ENCODE measurements around the gene NINJ1. TPM values are rescaled to one million over a fixed set of nuclear protein-coding genes. Genes with fewer than 3 reads are reported as not detected.
A peak's percentile ranks its signal among the peaks of the same experiment; 100 is the strongest.
"Not testable (repeated sequence)": the region's sequence is repeated elsewhere in the genome, so short reads cannot be mapped to it uniquely, and the experiment has no call there.

The NINJ1 gene
- total RNA-seq, 1 experiment from 2014 or later, result 34.8 TPM

DNA sequence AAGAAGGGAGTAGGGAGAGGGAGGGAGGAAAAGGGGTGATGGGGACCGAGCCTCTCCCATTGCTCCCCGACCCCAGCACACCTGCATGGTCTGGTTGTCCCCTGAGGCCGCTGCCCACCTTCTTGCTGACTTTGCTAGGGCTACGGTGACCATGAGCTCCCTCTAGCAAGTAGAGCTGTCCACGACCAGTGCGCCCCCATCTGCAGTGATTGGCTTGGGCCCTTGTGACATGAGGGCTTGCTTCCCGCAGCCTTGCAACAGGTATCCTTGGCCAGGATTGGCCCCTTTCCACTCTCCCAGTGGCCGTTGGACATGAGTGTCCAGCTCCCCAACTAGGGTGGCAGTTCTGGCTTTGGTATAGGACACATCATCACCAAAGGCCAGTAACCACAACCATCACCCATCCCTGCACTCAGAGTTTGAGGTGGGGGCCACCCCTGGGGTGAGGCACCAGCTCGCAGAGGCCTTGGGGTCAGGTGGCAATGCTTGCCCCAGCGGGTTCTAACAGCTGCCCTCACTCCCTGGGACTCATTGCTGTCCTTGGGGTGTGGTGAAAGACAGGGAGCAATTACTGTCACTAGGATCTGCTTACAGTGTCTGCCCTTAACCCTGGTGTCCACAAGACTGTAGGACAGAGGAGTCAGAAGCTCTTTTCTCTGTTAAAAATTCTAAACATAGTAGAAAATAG, 17.2 kb upstream of the NINJ1 start:
- H3K4me3 ChIP-seq, result no peak overlapping the region
- no peaks in the 10 kb centered on the region for H3K4me1 ChIP-seq (replicated peaks)
- H3K9me3 ChIP-seq (replicated peaks), result no peaks in the 10 kb centered on the region
- no peak for DNase-seq (ENCODE audit: low read depth in 1 of 2, low spot score in 2 of 2)
- no peaks in the 10 kb centered on the region for H3K27me3 ChIP-seq (replicated peaks)
- H3K36me3 ChIP-seq, result no peaks in the 10 kb centered on the region
- no peak overlapping the region for H3K27ac ChIP-seq

DNA sequence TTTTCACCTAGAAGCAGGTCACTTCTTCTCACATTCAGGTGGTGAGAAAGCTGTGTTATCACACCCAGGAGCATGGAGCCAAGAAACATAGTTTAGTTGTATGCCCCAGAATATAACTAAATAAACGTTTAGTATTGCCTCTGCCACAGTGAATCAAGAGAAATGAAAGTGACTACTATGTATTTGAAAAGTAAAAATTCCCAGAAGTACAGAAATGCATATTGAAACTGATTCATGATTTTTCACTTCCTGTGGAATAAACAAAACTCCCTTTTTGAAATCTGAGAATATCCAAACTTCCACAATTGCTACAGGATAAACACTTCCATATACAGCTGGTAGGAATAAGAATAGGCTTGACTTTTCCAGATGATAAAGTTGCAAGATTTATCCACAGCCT, 15.3 kb upstream of the NINJ1 start:
- DNase-seq (ENCODE audit: low read depth in 1 of 2, low spot score in 2 of 2), result no peak
- H3K27me3 ChIP-seq (replicated peaks), result no peaks in the 10 kb centered on the region
- no peaks in the 10 kb centered on the region for H3K4me1 ChIP-seq (replicated peaks)
- no peaks in the 10 kb centered on the region for H3K36me3 ChIP-seq
- no peak overlapping the region for H3K27ac ChIP-seq
- H3K9me3 ChIP-seq (replicated peaks), result no peaks in the 10 kb centered on the region
- H3K4me3 ChIP-seq, result no peak overlapping the region

DNA sequence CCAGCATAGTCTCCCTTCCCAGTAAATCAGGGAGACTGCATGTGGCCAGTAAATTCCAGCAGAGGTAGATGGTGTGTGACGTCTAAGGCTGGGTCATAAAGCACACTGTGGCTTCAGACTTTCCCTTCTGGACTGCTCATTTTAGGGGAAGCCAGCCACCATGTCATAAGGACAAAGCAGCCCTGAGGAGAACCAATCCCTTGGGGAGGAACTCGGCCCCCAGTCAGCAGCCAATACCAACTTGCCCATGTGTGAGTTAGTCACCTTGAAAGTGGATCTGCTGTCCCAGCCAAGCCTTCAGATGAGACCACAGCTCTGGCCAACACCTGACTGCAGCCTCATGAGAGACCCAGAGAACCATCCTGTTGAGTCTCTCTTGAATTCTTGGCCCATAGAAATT, 14.7 kb upstream of the NINJ1 start:
- H3K27ac ChIP-seq, result no peak overlapping the region
- no peak overlapping the region for H3K4me3 ChIP-seq
- H3K4me1 ChIP-seq (replicated peaks), result no peaks in the 10 kb centered on the region
- DNase-seq (ENCODE audit: low read depth in 1 of 2, low spot score in 2 of 2), result no peak
- no peaks in the 10 kb centered on the region for H3K27me3 ChIP-seq (replicated peaks)
- H3K9me3 ChIP-seq (replicated peaks), result no peaks in the 10 kb centered on the region
- no peaks in the 10 kb centered on the region for H3K36me3 ChIP-seq

DNA sequence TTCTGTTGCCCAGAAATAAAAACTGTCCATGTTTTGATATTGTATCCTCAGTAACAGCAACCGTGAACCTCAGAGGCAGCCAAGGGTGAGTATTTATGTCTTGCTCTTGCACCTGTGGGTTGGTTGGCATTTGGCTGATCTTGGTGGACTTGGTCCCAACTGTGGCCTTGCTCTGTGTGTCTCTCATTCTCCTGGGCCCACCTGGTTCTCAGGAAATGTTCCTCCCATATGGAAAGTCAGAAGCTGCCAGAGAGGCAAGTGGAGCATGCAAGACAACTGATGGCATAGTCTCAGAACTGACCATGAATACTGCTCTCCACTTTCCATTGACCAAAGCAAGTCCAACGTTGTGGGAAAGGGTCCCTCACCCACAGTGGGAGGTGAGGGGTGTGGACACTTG, 13.6 kb upstream of the NINJ1 start:
- Histone ChIP-seq H3K4me3 (no peak overlapping the region), H3K36me3 (no peaks in the 10 kb centered on the region)

DNA sequence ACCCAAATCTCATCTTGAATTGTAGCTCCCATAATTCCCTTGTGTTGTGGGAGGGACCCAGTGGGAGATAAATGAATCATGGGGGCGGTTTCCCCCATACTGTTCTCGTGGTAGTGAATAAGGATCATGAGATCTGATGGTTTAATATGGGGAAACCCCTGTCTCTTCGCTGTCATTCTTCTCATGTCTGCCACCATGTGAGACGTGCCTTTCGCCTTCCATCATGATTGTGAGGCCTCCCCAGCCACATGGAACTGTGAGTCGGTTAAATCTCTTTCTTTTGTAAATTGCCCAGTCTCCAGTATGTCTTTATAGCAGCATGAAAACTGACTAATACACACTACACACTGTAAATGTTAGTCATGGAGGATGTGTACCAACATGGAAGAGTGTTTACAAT, 12.6 kb upstream of the NINJ1 start:
- not testable (repeated sequence) for H3K27ac ChIP-seq; H3K9me3 ChIP-seq (replicated peaks); H3K36me3 ChIP-seq; H3K27me3 ChIP-seq (replicated peaks); H3K4me3 ChIP-seq; DNase-seq (ENCODE audit: low read depth in 1 of 2, low spot score in 2 of 2)
- peaks cover 10% of the 10 kb centered on the region for H3K4me1 ChIP-seq (replicated peaks)

More for the DNA sequence above, 13.6 kb upstream of the NINJ1 start:
- DNase-seq (ENCODE audit: low read depth in 1 of 2, low spot score in 2 of 2), result no peak
- no peak overlapping the region for H3K27ac ChIP-seq
- no peaks in the 10 kb centered on the region for H3K9me3 ChIP-seq (replicated peaks)
- no peaks in the 10 kb centered on the region for H3K27me3 ChIP-seq (replicated peaks)
- peaks cover 1% of the 10 kb centered on the region; the same call in 1 of the 2 replicates for H3K4me1 ChIP-seq (replicated peaks)

DNA sequence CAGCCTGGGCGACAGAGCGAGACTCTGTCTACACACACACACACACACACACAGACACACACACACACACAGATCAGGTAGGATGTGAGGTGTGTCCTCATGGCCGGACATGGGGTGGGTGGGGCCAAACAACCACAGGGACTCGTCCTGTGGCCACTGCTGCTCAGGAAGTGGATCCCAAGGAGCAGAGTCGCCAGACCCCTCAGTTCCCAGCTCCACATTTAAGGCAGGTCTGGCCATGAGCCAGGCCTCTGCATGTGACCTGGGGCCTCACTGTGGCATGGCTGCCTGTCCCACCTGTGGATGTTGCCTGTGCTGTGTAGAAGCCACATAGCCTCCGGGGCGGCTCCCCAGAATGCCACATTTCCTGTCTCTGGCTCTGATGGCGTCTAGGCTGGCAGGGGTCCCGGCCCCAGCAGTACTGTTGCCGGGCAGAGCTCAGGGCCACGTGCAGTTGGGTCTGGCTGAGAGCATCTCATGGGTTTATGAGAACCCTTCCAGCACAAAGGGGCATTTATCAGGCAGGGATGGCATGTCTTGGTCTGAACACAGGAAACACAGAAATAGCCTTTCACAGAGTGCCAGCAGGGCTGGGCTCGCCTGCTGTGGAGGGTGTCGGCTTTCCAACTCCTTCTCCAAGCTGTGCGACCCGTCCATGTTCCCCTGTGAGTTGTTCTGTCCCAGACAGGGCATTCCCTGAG, 9.9 kb upstream of the NINJ1 start:
- Histone ChIP-seq H3K36me3 (no peaks in the 10 kb centered on the region), H3K4me3 (no peak overlapping the region), H3K9me3 (replicated peaks) (no peaks in the 10 kb centered on the region), H3K27ac (no peak overlapping the region), H3K4me1 (replicated peaks) (peaks cover 28% of the 10 kb centered on the region), H3K27me3 (replicated peaks) (no peaks in the 10 kb centered on the region)
- no peak for DNase-seq (ENCODE audit: low read depth in 1 of 2, low spot score in 2 of 2)

DNA sequence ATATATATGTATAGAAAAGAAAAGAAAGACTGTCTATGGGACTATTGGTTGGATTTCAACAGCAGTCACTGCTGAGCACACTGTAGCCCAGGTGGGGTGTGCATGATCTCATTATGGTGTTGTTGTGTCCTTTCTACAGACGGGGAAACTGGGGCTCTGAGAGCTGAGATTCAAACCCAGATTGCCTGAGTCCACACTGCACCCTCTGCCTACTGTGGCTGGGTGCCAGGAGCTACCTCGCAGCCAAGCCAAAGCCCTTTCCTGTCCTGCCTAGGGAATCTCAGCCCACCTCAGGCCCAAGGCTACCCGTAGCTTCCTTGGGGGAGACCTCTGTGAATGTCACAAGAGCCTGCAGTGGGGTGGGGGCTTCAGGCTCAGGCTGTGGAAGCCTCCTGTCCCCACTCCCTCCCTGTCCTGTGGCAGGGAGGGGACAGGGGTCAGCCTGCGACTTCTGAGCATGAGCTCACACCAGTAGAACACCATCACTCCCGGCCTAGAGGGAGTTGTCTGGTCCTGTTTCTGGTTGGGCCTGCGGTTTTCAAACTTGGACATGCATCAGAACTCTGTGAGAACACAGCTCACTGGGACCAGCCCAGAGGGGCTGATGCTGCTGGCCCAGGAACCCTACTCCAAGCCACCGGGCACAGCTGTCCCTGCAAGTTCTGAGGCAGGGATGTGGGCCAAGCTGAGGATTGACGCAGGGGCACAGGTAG, 7.9 kb upstream of the NINJ1 start:
- no peaks in the 10 kb centered on the region for H3K9me3 ChIP-seq (replicated peaks)
- H3K27me3 ChIP-seq (replicated peaks), result no peaks in the 10 kb centered on the region
- no peak for DNase-seq (ENCODE audit: low read depth in 1 of 2, low spot score in 2 of 2)
- H3K36me3 ChIP-seq, result no peaks in the 10 kb centered on the region
- H3K4me3 ChIP-seq, result no peak overlapping the region
- H3K4me1 ChIP-seq (replicated peaks), result peaks cover 31% of the 10 kb centered on the region
- no peak overlapping the region for H3K27ac ChIP-seq

DNA sequence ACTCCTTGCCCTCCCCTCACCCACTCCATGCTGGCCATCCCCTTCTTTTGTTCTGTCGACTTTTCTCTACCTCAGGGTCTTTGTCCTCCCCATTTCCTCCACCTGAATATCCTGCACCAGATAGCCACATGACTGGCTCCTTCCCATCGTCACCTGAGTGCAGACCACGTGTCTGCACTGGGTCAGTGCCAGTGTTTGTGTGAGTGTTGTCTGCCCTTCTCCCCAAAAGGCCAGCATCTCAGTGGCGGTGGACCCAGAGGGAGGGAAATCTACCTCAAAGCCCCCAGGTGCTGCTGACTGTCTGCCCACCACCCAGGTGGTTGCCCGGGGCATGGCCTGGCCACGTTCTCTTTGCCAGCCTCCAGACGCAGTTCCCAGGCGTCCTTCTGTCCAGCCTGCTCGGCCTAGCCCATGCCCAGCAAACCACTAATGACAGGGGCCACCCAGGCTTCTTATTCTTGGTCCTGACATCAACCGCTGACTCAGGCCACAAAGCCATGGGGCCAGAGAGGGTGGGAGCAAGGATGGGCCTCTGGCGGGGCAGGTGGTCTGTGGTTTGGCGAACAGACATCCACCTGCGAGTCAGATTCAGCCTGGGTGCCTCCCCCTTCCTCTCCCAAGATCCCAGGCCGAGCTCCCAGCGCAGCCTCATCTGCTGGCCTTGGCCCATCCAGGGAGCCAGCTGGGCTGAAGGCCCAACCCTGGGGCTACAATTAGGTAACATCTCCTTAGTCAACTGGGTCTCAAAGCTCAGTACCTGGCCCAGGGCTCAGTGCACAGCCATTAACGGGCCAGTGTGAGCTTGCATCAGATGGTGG, 5.5 kb upstream of the NINJ1 start:
- no peak overlapping the region for H3K4me3 ChIP-seq
- no peaks in the 10 kb centered on the region for H3K9me3 ChIP-seq (replicated peaks)
- peaks cover 42% of the 10 kb centered on the region for H3K4me1 ChIP-seq (replicated peaks)
- H3K27ac ChIP-seq, result no peak overlapping the region
- peak; percentile 58 to 74 for DNase-seq (ENCODE audit: low read depth in 1 of 2, low spot score in 2 of 2)
- H3K36me3 ChIP-seq, result no peaks in the 10 kb centered on the region
- no peaks in the 10 kb centered on the region for H3K27me3 ChIP-seq (replicated peaks)

DNA sequence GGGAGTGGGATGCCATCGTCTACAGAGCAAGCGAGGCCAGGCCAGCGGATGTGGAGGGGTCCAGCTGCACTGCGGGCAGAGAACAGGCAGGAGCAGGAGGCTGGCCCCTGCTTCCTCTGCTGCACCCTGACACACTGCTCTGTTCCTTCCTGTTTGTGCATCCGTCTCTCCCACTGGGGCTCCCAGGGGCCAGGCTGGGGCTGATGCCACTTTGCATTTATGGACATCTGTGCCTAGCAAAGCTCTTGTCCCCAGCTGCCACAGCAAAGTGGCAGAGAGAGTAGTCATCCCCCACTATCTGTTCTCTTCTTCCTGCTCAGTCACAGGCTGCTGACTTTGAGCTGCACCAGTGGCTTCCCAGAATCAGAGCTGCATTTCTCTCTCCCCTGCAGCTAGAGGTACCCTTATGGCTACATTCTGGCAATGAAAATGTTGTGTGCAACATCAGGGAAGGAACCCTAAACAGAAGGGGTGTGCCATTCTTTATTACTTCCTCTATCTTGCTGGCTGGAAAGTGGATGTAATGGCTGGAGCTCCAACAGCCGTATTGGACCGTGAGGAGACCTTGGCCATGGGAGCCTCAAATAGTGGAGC, 4.2 kb upstream of the NINJ1 start:
- Histone ChIP-seq H3K4me3 (no peak overlapping the region), H3K9me3 (replicated peaks) (peaks cover 3% of the 10 kb centered on the region; the same call in 1 of the 2 replicates), H3K27me3 (replicated peaks) (no peaks in the 10 kb centered on the region), H3K27ac (no peak overlapping the region), H3K36me3 (0 out of 2 replicates have a peak, but pooled peaks cover 3% of the 10 kb centered on the region), H3K4me1 (replicated peaks) (peaks cover 53% of the 10 kb centered on the region)
- DNase-seq (ENCODE audit: low read depth in 1 of 2, low spot score in 2 of 2), result no peak

DNA sequence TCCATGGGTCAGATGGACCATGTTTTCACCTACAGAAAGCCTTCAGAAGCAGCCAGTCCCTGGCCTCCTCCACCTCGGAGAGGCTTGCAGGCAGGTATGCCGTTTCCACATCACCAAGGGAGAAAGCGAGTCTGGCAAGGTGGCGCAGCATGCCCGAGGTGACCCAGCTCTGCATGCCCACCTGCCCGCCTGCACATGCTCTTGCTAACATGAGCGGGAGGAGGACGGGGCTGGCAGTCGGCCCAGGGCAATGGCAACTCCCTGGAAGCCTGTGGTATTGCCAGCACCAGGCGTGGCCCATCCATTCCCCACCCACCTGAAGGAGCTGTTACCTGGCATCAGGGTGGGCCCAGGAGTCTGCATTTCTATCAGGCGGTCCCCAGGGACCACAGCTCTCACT, 3.3 kb upstream of the NINJ1 start:
- no peaks in the 10 kb centered on the region for H3K27me3 ChIP-seq (replicated peaks)
- H3K9me3 ChIP-seq (replicated peaks), result peaks cover 3% of the 10 kb centered on the region; the same call in 1 of the 2 replicates
- H3K4me1 ChIP-seq (replicated peaks), result peaks cover 58% of the 10 kb centered on the region
- no peak overlapping the region for H3K4me3 ChIP-seq
- H3K36me3 ChIP-seq, result 0 out of 2 replicates have a peak, but pooled peaks cover 3% of the 10 kb centered on the region
- no peak overlapping the region for H3K27ac ChIP-seq
- no peak for DNase-seq (ENCODE audit: low read depth in 1 of 2, low spot score in 2 of 2)

DNA sequence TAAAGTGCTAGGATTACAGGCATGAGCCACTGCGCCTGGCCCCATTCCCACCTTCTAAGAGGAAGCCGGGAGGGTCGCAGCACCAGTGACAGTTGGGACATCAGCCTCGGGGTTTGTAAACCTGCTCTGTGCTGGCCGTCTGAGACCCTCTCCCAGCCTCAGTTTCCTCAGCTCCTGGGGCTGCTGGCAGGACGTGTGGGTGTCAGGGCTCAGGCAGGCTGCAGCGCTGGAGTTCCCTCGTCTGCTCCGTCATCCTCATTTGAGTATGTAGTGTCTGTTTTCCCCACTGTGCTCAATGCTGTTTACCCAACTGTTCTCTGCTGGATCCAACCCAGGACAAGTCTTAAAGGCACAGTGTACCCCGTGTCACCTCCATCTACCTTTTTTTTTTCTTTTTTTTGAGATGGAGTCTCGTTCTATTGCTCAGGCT, 2.0 kb upstream of the NINJ1 start:
- H3K9me3 ChIP-seq (replicated peaks), result peaks cover 3% of the 10 kb centered on the region; the same call in 1 of the 2 replicates
- peaks cover 66% of the 10 kb centered on the region for H3K4me1 ChIP-seq (replicated peaks)
- no peak overlapping the region for H3K27ac ChIP-seq
- H3K27me3 ChIP-seq (replicated peaks), result no peaks in the 10 kb centered on the region
- DNase-seq (ENCODE audit: low read depth in 1 of 2, low spot score in 2 of 2), result no peak
- no peak overlapping the region for H3K4me3 ChIP-seq
- H3K36me3 ChIP-seq, result 0 out of 2 replicates have a peak, but pooled peaks cover 3% of the 10 kb centered on the region

DNA sequence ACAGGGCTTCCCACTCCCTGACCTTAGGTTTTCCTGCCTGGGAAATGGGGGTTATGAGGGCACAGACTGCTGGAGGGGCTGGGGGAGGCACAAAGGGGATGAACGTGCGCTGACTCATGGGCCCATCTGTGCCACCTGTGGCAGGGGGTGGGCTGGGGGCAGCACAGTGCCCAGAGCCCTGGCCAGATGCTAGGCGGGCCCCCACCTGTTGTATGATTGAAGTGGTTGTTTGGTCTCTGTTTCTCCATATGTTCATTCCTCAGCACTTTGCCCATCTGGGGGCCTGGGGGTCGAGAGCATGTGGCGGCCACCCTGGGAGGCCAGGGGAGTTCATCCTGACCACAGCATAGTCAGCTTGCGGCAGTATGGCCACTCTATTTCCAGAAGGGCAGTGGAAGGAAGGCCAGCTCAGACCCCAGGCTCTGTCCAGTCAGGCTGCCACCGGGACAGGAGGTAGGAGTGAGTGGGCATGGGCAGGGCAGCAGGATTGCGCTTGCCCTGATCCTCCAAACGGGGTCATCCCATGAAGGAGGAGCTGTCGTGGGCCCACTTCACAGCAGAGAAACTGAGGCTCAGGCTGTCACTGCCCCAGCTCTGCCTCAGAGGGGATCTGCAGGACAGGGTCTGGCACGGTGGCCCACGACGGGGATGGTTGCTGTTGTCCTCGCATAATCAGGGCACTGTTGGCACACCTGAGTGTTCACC, 841 bp upstream of the NINJ1 start:
- Histone ChIP-seq H3K4me3 (peak overlapping the region; percentile 72), H3K27me3 (replicated peaks) (no peaks in the 10 kb centered on the region), H3K27ac (peak overlapping the region; percentile 57), H3K36me3 (0 out of 2 replicates have a peak, but pooled peaks cover 3% of the 10 kb centered on the region), H3K4me1 (replicated peaks) (peaks cover 58% of the 10 kb centered on the region), H3K9me3 (replicated peaks) (peaks cover 3% of the 10 kb centered on the region; the same call in 1 of the 2 replicates)
- DNase-seq (ENCODE audit: low read depth in 1 of 2, low spot score in 2 of 2), result no peak
